GM21737 (cell line): ENCODE measurements around the gene PRDM2.

Experiments used
- ATAC-seq: cut with Tn5 transposase; IDR thresholded peaks from one replicate; pipeline ENCODE4 v1.9.1; 2021; ENCODE audit warnings: mild to moderate bottlenecking, moderate library complexity; ENCODE audit not compliant: unreplicated experiment

PRDM2 gene

DNA sequence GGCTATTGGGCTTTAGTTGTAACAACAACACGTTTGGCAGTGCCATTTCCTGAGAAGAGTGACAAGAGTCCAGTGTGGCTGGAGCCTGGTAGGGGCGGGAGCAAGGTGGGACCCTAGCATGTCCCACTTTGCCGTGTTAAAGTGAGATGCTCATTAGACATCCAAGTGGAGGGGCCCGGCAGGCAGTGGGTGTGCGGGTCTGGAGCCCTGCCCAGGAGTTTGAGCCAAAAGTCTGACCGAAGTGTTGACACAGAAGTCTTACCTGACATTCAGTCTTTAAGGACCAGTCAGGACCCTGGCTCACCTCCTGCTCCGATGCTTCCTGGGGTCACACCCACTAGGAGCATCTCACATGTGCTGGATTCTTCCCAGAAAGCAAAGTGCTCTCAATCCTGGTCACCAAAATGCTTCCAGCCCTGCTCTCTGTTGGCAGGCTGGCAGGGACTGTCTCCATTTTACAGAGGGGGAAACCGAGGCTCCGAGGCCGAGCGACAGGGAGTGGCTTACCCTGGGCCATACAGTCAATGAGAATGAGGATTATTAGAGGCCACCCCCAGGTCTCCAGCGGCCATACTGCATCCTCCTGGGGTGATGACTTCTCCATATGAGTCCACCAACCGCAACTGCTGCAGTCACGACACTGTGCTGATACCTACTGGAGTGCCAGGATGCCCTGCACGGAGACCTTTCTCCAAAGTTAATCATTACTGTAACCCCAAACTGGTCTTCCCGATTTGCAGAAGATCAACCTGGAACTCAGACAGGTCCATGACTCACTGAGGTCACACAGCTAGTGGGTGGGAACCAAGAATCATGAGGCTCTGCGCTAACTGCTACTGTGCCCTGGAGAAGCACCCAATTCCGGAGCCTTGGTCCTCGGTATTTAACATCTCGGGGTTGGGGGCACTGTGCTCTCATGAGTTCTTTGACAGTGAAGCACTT is 112.7 kb downstream of the PRDM2 start:
- ATAC-seq, result no peak

GRCh38 chr1:13813398-13814012 is 113.5 kb downstream of the PRDM2 start:
- no peak for ATAC-seq

- ATAC-seq, result no peak
Measured at GRCh38 chr1:13814131-13814530, 114.1 kb downstream of the PRDM2 start.

GRCh38 chr1:13816016-13816760 is 116.2 kb downstream of the PRDM2 start:
- no peak for ATAC-seq

DNA sequence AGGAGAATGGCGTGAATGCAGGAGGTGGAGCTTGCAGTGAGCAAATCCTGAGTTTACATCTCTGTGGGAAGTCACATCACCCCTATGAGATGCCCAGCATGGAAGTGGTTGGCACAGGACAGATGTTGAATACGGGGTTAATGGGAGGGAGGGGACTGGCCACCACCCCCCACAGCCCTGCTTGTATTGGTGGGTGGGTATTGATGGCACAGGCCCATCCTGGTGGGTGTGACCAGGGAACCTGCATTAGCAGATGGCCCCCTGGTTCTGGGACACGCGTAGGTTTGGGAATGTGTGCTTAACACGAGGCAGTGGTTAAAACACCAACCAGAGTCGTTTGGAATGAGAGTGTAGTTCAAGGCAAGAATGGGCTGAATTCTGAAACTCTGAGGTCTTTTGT is 117.9 kb downstream of the PRDM2 start:
- no peak for ATAC-seq

DNA sequence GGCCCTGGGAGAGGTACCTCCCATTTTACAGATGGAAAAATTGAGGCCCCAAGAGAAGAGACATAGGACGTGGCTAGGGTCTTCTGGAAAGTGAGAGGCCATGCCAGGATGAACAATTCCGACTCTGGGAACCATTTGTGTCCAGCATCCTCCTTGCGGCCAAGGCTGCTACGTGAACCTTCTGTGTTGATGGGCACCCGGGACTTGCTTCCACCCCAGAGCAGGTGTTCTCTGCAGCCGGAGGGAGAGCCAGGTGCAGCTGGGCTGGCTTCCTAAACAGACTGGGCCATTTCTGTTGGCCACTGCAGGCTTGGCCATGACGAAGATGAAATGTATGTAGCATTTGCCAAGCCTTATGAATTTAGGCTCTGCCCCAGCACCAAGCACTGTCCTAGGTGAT is 118.9 kb downstream of the PRDM2 start:
- ATAC-seq, result no peak

DNA sequence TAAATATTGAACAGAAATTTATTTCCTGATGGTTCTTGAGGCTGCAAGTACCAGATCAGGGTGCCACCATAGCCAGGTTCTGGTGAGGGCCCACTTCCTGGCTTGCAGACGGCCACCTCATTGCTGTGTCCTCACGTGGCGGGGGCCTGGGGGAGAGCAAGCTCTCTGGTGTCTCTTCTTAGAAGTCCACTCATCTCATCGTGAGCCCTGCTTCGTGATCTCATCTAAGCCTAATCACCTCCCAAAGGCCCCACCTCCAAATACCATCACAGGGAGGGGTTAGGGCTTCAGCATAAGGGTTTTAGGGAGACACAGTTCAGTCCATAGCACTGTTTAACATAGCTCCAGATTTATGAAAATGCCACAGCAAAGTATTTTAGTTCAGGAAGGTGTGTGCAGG is 119.7 kb downstream of the PRDM2 start:
- no peak for ATAC-seq

DNA sequence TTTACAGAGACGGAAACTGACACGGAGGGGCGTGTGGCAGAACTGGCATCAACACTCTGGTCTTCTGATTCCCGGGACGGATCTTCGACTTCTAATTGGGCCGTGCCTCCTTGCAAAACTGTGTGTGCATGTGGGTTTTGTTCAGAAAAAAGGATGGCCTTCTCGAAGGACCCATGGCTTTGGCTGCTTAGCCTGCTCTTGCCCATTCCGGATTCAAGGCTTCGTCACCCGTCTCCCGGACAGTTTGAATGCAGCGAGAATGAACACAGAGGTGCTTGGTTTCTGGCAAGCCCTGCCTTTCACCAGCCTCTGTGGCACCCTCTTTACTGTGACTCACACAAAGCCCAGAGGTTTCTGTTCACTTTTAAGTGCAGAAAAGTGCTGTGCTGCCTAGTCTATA is 120.1 kb downstream of the PRDM2 start:
- no peak for ATAC-seq

GRCh38 chr1:13820456-13820855 is 120.5 kb downstream of the PRDM2 start:
- ATAC-seq, result no peak

- no peak for ATAC-seq
Measured at GRCh38 chr1:13823126-13823880, 123.3 kb downstream of the PRDM2 start.

GRCh38 chr1:13823936-13824335 is 123.9 kb downstream of the PRDM2 start:
- no peak for ATAC-seq

GRCh38 chr1:13824626-13825025 is 124.6 kb downstream of the PRDM2 start:
- no peak for ATAC-seq

- ATAC-seq, result no peak
Measured at GRCh38 chr1:13825033-13825432, 125.0 kb downstream of the PRDM2 start.

DNA sequence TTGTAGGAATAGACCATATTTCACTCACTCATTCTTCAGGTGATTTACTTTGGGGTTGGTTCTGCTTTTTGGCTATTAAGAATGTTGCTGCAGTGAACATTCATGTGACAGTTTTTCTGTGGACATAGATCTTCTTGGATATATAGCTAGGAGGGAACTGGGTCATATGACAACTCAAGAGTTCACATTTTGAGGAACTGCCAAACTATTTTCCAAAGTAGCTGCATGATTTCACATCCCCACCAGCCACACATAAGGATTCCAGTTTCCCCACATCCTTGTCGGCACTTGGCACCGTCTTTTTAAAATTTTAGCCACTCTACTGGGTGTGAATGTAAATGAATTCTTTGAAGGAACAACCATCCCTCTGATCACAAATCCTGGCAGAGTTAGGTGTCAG is 126.0 kb downstream of the PRDM2 start:
- no peak for ATAC-seq

GRCh38 chr1:13826591-13826990 is 126.6 kb downstream of the PRDM2 start:
- no peak for ATAC-seq

DNA sequence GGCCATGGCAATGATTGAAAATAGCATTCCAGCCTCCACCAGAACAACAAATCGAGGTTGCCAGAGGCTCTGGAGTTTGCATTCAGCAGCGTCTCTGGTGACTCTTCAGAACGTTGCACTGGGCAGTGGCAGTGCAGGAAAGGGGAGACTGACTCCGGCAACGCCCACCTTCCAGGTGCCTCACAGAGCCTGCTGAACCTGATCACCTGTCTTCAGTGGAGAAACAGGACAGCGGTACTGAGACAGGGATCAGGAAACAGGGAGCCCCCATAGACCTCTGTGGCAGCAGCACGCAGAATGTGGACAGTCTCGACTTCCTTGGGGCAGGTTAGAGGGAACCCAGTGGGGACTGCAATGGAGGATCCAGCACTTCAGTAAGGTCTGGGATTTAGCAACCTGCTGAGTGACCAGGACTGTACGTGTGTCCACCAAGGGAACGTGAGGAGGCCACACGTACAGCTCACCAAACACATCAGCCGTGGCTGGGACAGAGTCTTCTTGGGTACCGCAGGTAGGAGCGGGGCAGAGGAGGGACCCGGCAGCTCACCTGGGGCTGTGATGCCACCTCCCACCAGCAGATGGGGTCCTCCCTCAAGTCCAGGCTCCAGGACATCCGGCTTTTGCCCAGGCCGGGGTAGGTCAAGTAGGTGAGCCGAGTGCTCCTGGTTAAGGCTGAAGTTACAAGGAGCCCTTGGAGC is 128.6 kb downstream of the PRDM2 start:
- ATAC-seq, result no peak

GRCh38 chr1:13829152-13829769 is 129.3 kb downstream of the PRDM2 start:
- ATAC-seq, result no peak

- no peak for ATAC-seq
Measured at GRCh38 chr1:13830170-13830569, 130.2 kb downstream of the PRDM2 start.

- no peak for ATAC-seq
Measured at GRCh38 chr1:13830616-13831280, 130.8 kb downstream of the PRDM2 start.
